Ascending aorta (tissue), 2 donors: ENCODE measurements around the gene FHL2. TPM values are rescaled to one million over a fixed set of nuclear protein-coding genes. Genes with fewer than 3 reads are reported as not detected.

Experiments used
- DNase-seq, 2 donors: peaks; one replicate each; pipeline ENCODE4 v3.0.0-alpha.2; 2019; ENCODE audit warnings: low spot score in 2 of 2
- H3K27ac ChIP-seq, 2 donors: fragments of 200-600 bp; sonication (generic); one replicate each; pipeline ENCODE4 v1.5.1; 2016 to 2017; ENCODE audit warnings: mild to moderate bottlenecking in 1 of 2
- H3K27me3 ChIP-seq: fragments of 200-600 bp; sonication (generic); one replicate; pipeline ENCODE4 v1.5.1; 2017
- H3K36me3 ChIP-seq, 2 donors: fragments of 200-600 bp; sonication (generic); one replicate each; pipeline ENCODE4 v1.5.1; 2016
- H3K4me1 ChIP-seq, 2 donors: fragments of 200-600 bp; sonication (generic); one replicate each; pipeline ENCODE4 v1.5.1; 2016 to 2017; ENCODE audit warnings: mild to moderate bottlenecking in 1 of 2
- H3K4me3 ChIP-seq, 2 donors: fragments of 200-600 bp; sonication (generic); one replicate each; pipeline ENCODE4 v1.5.1; 2016 to 2017; ENCODE audit warnings: mild to moderate bottlenecking in 1 of 2
- H3K9me3 ChIP-seq, 2 donors: fragments of 200-600 bp; sonication (generic); one replicate each; pipeline ENCODE4 v1.5.1; 2016
- intact Hi-C: fragments of 100-400 bp; cut with DNase I; formaldehyde crosslinking; loops from one replicate; pipeline ENCODE4 v1.15.1; 2023
- total RNA-seq: library from RNA; depleted of rRNA; stranded (reverse); fragments of >200 nt; gene quantifications from one replicate; pipeline ENCODE4 v1.1.0, GENCODE V29; 2016
- TF ChIP-seq, protein P1 (sequence below), 3 experiments: fragments of 200-600 bp in 2 of 3; fragments of 450-650 bp in 1 of 3; sonication (generic) in 2 of 3; IDR thresholded peaks; one replicate each; pipeline ENCODE4 v1.5.1; 2016 to 2019; ENCODE audit warnings: antibody characterized with exemption in 3 of 3, mild to moderate bottlenecking in 1 of 3, moderate library complexity in 1 of 3

The FHL2 gene
- total RNA-seq, 1 donor from 2014 or later: 175 TPM

DNA sequence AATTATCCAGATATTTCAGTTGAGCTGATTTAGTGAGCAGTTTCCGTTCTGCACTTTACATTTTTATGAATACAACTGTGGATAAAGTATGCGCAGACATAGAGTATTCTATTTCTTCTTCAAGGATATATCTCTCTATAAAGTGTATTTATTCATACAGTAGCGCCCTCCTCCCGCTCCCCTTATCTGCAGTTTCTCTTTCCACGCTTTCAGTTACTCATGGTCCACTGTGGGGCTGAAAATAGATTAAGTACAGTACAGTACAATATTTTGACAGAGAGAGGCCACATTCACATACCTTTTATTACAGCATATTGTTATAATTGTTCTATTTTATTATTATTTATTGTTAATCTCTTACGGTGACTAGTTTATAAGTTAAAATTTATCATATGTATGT, 19.7 kb upstream of the FHL2 start:
- TF ChIP-seq, protein P1, sequence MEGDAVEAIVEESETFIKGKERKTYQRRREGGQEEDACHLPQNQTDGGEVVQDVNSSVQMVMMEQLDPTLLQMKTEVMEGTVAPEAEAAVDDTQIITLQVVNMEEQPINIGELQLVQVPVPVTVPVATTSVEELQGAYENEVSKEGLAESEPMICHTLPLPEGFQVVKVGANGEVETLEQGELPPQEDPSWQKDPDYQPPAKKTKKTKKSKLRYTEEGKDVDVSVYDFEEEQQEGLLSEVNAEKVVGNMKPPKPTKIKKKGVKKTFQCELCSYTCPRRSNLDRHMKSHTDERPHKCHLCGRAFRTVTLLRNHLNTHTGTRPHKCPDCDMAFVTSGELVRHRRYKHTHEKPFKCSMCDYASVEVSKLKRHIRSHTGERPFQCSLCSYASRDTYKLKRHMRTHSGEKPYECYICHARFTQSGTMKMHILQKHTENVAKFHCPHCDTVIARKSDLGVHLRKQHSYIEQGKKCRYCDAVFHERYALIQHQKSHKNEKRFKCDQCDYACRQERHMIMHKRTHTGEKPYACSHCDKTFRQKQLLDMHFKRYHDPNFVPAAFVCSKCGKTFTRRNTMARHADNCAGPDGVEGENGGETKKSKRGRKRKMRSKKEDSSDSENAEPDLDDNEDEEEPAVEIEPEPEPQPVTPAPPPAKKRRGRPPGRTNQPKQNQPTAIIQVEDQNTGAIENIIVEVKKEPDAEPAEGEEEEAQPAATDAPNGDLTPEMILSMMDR (IDR thresholded peaks at IDR 0.05): no peak
- Histone ChIP-seq H3K4me1 (no peaks in the 10 kb centered on the region), H3K36me3 (no peaks in the 10 kb centered on the region), H3K27me3 (no peaks in the 10 kb centered on the region), H3K27ac (no peak overlapping the region), H3K4me3 (no peak overlapping the region), H3K9me3 (no peaks in the 10 kb centered on the region)
- intact Hi-C loops: no loop called here
- no peak for DNase-seq

DNA sequence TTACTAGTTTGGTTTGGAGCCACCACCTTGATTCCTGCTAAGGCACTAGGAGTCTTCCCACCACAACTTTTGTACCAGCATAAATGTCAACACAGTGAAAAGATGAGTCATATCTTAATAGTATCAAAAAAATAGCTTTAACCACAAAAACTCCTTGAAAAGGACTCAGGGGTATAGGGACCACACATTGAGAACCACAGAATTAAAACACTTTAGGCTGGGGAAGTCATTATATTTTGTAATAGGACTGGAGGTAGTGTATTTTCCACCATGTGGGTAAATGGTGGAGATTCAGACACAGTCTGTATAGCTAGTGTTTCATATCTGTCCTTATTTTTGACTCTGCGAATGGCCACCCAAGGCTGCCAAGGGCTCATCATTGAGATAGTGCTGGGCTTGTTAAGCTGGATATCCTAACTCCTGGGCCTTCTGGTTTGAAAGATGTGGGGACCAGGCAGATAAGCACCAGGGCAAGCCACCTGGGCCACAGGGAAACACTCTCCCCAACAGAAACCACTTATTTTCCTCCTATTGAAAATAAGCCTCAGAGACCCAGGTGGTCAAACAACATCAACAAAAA, 19.1 kb upstream of the FHL2 start:
- H3K4me1 ChIP-seq: no peaks in the 10 kb centered on the region
- H3K36me3 ChIP-seq: no peaks in the 10 kb centered on the region
- TF ChIP-seq, protein P1 (IDR thresholded peaks at IDR 0.05): no peak
- intact Hi-C loops: no loop called here
- H3K4me3 ChIP-seq: no peak overlapping the region
- no peaks in the 10 kb centered on the region for H3K27me3 ChIP-seq
- H3K9me3 ChIP-seq: no peaks in the 10 kb centered on the region
- H3K27ac ChIP-seq: no peak overlapping the region
- no peak for DNase-seq

DNA sequence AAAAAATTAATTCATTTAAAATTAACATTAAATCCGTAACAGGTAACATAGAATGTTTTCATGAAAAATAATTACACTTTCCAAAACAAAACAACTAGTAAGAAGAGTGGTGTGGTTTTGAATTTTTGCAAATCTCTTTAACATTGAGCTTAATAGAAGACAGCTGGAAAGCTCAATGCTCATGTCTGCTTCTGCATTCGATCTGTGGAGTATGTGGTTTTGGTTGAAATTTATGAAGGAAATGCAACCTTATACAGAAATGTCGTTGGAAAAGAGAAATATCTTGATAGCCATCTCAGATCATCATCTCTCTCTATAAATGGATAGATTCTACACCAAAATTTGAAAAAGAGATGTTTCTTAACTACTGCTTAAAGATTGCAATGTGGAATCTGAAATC, 17.3 kb upstream of the FHL2 start:
- Histone ChIP-seq H3K4me1 (no peaks in the 10 kb centered on the region), H3K9me3 (no peaks in the 10 kb centered on the region), H3K4me3 (no peak overlapping the region), H3K36me3 (no peaks in the 10 kb centered on the region), H3K27me3 (no peaks in the 10 kb centered on the region), H3K27ac (no peak overlapping the region)
- intact Hi-C loops: no loop called here
- no peak for DNase-seq
- TF ChIP-seq, protein P1 (IDR thresholded peaks at IDR 0.05): no peak

DNA sequence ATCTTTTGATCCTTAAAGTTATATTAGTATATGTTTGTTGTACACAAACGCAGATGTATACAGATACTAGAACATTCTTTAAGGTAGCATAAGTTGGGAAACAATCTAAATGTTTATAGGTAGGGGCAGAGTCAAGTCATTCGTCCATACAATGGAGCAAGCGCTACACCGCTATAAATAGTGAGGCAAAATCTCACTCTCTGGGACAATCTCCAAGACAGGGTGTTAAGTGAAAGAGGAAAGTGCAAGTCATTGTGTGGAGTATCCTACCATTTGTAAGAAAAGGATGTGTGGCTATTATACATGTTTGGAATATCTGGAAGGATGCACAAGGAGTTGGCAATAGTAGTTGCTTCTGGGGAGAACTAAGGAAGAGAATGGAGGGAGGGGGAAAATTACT, 16.2 kb upstream of the FHL2 start:
- Histone ChIP-seq H3K27ac (no peak overlapping the region), H3K4me3 (no peak overlapping the region), H3K9me3 (no peaks in the 10 kb centered on the region), H3K27me3 (no peaks in the 10 kb centered on the region), H3K36me3 (no peaks in the 10 kb centered on the region), H3K4me1 (peaks cover 4 to 6% of the 10 kb centered on the region in 2 donors)
- TF ChIP-seq, protein P1 (IDR thresholded peaks at IDR 0.05): no peak
- DNase-seq: no peak
- intact Hi-C loops: no loop called here

DNA sequence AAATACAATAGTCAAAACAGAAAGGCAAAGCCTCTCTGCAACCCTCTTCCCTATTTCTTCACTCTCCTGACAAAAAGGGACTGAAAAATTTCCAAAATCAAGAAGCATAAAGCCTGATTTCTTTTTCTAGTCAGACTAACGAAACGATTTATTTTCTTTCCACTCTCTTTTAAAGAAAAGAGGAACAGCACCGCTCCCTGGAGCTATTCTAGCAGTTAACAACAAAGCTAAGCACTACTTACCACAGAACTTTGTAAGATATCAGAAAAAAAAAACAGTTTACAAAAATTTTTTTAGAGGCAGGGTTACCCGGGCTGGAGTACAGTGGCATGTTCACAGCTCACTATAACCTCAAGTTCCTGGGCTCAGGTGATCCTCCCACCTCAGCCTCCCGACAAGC, 14.4 kb upstream of the FHL2 start:
- Histone ChIP-seq H3K4me3 (no peak overlapping the region), H3K9me3 (no peaks in the 10 kb centered on the region), H3K4me1 (peaks cover 9 to 22% of the 10 kb centered on the region in 2 donors), H3K36me3 (no peaks in the 10 kb centered on the region), H3K27me3 (no peaks in the 10 kb centered on the region), H3K27ac (no peak overlapping the region)
- intact Hi-C loops: loop anchor here (5.0 kb wide), 1 partner anchor 41 kb away; no protein-coding TSS in a partner anchor
- DNase-seq: no peak
- TF ChIP-seq, protein P1 (IDR thresholded peaks at IDR 0.05): no peak

DNA sequence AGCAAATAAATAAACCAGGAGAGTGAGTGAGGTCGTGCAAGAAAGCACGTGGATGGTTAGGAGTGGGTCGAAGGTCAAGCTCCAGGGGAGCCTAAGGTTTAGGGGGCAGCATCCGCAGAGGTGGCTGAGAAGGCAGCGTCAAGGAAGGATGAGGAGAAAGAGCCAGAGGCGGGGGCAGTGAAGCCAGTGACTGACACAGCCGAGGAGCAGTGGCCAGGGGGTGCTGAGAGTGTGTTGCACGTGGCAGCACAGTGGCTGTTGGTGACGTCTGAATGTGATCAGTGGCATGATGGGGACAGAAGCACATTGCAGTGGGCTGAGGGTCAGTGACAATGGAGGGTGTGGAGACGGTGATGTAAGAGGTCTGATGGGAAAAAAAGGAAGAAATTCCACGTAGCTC, 13.7 kb upstream of the FHL2 start:
- Histone ChIP-seq H3K9me3 (no peaks in the 10 kb centered on the region), H3K4me1 (peaks cover 9 to 28% of the 10 kb centered on the region in 2 donors), H3K27ac (no peak overlapping the region), H3K4me3 (no peak overlapping the region), H3K36me3 (no peaks in the 10 kb centered on the region), H3K27me3 (no peaks in the 10 kb centered on the region)
- TF ChIP-seq, protein P1 (IDR thresholded peaks at IDR 0.05): no peak
- intact Hi-C loops: loop anchor here (5.0 kb wide), 1 partner anchor 40 kb away; no protein-coding TSS in a partner anchor
- DNase-seq: no peak
